Fibroblast of mammary gland (primary cell): Measurements from ENCODE around the gene FGF6.

Source experiments
- DNase-seq: peaks from one replicate; pipeline ENCODE4 v3.0.0-alpha.2; 2010; ENCODE audit warnings: low read depth
- H3K4me3 ChIP-seq: 2 replicates; pipeline ENCODE4 v1.5.1; 2011; ENCODE audit warnings: low read depth, mild to moderate bottlenecking, low read length, moderate library complexity; ENCODE audit not compliant: control insufficient read depth
- TF ChIP-seq, protein P1 (sequence below): conservative IDR thresholded peaks from 2 replicates; pipeline ENCODE4 v1.5.1; 2011; ENCODE audit warnings: low read depth, low read length, inconsistent platforms; ENCODE audit not compliant: control insufficient read depth, insufficient read depth

FGF6 gene

GRCh38 chr12:4483885-4484823 is 38.5 kb upstream of the FGF6 start:
- no peak for DNase-seq
- H3K4me3 ChIP-seq = no peak overlapping the region
- TF ChIP-seq, protein P1, sequence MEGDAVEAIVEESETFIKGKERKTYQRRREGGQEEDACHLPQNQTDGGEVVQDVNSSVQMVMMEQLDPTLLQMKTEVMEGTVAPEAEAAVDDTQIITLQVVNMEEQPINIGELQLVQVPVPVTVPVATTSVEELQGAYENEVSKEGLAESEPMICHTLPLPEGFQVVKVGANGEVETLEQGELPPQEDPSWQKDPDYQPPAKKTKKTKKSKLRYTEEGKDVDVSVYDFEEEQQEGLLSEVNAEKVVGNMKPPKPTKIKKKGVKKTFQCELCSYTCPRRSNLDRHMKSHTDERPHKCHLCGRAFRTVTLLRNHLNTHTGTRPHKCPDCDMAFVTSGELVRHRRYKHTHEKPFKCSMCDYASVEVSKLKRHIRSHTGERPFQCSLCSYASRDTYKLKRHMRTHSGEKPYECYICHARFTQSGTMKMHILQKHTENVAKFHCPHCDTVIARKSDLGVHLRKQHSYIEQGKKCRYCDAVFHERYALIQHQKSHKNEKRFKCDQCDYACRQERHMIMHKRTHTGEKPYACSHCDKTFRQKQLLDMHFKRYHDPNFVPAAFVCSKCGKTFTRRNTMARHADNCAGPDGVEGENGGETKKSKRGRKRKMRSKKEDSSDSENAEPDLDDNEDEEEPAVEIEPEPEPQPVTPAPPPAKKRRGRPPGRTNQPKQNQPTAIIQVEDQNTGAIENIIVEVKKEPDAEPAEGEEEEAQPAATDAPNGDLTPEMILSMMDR = no peak

DNA sequence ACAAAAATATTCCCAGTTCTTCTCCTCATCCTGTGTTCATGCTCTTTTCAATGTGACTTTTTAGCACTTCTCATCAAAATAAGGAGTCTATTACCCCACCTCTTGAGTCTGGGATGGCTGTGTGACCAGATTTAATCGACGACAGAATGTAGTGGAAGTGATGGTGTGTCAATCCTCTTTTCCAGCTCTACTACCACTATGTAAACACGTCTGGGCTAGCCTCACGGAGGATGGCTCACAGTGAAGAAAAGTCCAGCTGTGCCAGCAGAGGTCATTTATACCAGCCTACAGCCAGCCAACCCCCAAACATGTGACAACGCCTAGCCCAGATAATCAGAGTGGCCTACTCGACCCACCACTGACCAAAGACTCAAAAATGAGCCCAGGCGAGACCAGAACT is 37.3 kb upstream of the FGF6 start:
- TF ChIP-seq, protein P1 = no peak
- no peak for DNase-seq
- H3K4me3 ChIP-seq = no peak overlapping the region

- TF ChIP-seq, protein P1 = no peak
- no peak overlapping the region for H3K4me3 ChIP-seq
- DNase-seq = no peak
Measured at GRCh38 chr12:4478933-4479332, 33.3 kb upstream of the FGF6 start.

DNA sequence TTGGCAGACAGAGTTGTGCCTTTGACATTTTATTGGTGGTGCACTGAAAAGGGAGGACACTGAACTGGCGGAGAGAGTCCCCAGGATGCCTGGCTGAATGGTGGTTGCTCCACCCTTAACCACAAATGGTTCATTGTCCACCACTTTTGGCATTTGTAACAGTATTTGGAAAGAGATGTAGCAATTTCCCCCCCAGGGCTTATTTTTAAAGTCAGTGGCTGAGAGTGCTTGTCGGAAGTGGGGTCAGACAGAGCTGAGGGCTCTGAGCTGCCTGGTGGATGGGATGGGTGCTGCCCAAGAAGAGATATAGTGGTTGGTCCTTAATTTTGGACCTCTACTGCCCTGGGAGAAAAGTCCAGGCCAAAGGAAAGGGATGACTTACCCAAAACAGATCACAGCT is 31.5 kb upstream of the FGF6 start:
- DNase-seq = no peak
- H3K4me3 ChIP-seq = no peak overlapping the region
- TF ChIP-seq, protein P1 = no peak

DNA sequence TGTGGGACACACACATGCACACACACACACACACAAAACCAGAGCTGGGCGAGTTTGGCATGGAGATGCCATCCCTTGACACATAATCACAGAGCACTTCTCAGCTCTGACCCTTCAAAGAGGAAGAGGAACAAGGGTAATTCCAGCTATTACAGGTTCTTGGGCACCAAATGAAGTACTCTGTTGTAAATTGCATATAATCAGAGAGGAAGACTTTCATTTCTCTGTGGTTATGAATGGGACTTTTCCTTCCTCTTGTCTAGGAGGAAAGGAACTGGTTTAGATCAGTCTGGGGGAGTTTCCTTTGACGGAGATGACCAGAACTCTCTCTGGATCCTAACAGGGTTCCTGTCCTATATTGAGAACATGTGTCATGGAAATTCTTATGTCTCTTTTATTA is 26.4 kb upstream of the FGF6 start:
- TF ChIP-seq, protein P1 = no peak
- no peak overlapping the region for H3K4me3 ChIP-seq
- no peak for DNase-seq

DNA sequence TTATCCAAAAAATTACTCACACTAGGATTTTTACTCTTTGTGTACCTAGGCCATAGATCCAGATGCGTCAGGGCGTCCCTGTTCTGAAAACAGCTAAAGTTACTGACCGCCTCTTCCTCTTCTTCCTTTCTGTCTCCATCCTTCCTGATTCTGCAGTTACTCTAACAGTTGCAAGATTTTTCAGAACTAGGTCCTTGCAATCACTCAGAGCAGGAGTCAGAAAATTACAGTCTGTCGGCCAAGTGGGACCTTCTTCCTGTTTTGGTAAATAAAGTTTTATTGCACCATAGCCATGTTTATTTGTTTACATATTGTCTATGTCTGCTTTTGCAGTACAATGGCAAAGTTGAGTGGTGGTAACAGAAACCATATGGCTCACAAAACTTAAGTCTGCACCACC is 25.6 kb upstream of the FGF6 start:
- no peak for DNase-seq
- TF ChIP-seq, protein P1 = no peak
- H3K4me3 ChIP-seq = no peak overlapping the region

- TF ChIP-seq, protein P1 = no peak
- no peak overlapping the region for H3K4me3 ChIP-seq
- no peak for DNase-seq
Measured at GRCh38 chr12:4468994-4469393, 23.4 kb upstream of the FGF6 start.
